D721Med (cell line): ENCODE results near the gene CCDC160.
"Not testable (repeated sequence)": the region's sequence is repeated elsewhere in the genome, so short reads cannot be mapped to it uniquely, and the experiment has no call there.

Experiments used
- DNase-seq: peaks from one replicate; pipeline ENCODE4 v3.0.0; 2011; ENCODE audit warnings: low spot score; ENCODE audit not compliant: insufficient read length
- FAIRE-seq: peaks from 2 replicates; lab custom pipeline; 2011; peaks lifted over from hg19 to GRCh38; lab: Jason Lieb, UNC
- TF ChIP-seq, protein P1 (sequence below): IDR thresholded peaks from 2 replicates; pipeline ENCODE4 v1.5.1; 2012; ENCODE audit warnings: mild to moderate bottlenecking, control low read depth; ENCODE audit not compliant: insufficient read depth; ENCODE audit errors: missing control alignments

Gene CCDC160

DNA sequence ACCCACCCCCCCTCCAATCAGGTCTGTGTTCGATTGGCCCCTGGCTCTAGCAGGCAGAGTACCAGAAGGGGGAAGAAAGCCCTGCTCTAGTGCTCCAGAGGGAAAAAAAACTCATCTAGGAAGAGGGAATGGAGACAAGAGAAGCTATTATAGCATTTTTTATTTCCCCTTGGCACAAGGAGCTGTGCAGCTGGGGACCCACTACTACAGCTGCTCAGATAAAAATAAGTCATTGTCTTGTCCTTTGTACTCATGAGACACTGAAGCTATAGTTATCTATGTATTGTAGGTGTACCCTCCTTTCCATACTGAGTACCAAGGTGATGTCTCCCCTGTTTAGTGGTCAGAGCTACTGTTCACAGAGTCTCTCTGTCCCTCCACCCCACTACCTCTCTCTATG lies 14.3 kb downstream of the CCDC160 start:
- no peak for FAIRE-seq
- TF ChIP-seq, protein P1, sequence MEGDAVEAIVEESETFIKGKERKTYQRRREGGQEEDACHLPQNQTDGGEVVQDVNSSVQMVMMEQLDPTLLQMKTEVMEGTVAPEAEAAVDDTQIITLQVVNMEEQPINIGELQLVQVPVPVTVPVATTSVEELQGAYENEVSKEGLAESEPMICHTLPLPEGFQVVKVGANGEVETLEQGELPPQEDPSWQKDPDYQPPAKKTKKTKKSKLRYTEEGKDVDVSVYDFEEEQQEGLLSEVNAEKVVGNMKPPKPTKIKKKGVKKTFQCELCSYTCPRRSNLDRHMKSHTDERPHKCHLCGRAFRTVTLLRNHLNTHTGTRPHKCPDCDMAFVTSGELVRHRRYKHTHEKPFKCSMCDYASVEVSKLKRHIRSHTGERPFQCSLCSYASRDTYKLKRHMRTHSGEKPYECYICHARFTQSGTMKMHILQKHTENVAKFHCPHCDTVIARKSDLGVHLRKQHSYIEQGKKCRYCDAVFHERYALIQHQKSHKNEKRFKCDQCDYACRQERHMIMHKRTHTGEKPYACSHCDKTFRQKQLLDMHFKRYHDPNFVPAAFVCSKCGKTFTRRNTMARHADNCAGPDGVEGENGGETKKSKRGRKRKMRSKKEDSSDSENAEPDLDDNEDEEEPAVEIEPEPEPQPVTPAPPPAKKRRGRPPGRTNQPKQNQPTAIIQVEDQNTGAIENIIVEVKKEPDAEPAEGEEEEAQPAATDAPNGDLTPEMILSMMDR, result no peak
- no peak for DNase-seq

DNA sequence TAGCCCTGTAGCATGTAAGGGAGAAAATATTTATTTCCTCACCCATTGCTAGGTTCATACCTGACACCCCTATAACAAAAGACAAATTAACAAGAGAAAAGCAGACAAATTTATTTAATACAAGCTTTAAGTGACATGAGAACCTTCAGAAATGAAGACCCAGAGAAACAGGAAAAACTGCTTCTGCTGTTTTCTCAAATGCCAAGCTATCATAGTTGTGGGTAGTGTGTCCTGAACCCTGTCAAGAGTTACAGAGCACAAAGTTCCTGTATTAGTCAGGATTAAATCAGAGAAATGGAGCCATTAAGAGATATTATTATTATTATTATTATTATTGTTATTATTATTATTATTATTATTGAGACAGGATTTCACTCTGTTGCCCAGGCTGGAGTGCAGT lies 17.5 kb downstream of the CCDC160 start:
- DNase-seq, result no peak
- FAIRE-seq, result no peak
- TF ChIP-seq, protein P1, result no peak

DNA sequence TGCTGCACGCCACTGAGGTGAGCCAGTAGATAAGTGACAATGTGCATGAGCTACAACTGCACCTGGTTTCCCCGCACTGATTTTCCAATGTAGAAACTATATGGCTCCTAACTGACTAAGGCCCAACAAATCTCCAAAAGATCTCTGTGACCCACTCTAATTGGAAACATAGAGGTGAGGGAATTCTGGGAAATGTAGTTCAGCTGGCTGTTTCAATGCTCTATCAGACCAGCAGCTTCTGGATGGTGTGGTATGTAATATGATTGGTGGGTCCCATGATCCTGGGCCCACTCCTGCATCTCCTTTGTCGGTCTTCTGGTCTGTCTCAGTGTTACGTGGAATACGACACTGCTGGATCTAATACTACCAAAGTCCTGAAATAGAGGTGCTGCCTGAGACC lies 18.6 kb downstream of the CCDC160 start:
- FAIRE-seq, result no peak
- DNase-seq, result no peak
- TF ChIP-seq, protein P1, result no peak

DNA sequence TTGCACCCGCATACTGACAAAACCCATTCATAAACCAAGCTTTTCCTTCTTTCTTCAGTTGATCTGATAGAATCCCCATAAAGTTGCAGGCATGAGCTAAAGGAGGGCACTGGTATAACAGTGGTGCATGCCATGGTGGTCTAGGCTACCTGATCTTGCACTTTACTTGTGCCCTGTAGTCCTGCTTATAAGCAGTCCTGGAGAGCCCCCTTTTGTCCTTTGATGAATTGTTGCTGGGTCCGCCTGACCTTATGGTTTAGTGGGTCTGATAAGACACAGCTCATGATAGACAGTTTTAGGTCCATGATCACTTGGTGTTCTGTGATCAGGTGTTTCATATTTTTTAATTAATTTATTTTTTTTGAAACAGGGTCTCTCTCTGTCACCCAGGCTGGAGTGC lies 19.7 kb downstream of the CCDC160 start:
- DNase-seq, result no peak
- no peak for FAIRE-seq
- TF ChIP-seq, protein P1, result no peak

DNA sequence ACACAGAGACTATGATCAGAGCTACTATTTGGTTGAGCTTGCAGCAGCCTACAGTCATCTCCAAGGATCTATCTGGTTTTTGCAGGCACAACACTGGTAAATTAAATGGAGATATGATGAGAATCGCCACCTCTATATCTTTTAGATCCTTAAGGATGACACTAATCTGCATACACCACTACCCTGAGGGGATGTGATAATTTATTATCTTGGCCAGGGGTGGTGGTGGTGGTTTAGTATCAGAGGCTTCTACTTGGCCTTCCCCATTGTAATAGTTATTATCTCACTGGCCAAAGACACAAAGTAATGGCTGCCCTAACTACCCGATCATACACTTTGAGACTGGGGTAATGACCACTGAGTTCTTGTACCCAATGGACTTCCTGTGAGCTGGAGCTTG lies 21.2 kb downstream of the CCDC160 start:
- DNase-seq, result no peak
- TF ChIP-seq, protein P1, result no peak
- FAIRE-seq, result no peak

DNA sequence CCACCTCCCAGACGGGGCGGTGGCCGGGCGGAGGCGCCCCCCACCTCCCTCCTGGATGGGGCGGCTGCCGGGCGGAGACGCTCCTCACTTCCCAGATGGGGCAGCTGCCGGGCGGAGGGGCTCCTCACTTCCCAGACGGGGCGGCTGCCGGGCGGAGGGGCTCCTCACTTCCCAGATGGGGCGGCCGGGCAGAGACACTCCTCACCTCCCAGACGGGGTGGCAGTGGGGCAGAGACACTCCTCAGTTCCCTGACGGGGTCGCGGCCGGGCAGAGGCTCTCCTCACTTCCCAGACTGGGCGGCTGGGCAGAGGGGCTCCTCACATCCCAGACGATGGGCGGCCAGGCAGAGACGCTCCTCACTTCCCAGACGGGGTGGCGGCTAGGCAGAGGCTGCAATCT lies 49.0 kb downstream of the CCDC160 start:
- not testable (repeated sequence) for FAIRE-seq, DNase-seq

DNA sequence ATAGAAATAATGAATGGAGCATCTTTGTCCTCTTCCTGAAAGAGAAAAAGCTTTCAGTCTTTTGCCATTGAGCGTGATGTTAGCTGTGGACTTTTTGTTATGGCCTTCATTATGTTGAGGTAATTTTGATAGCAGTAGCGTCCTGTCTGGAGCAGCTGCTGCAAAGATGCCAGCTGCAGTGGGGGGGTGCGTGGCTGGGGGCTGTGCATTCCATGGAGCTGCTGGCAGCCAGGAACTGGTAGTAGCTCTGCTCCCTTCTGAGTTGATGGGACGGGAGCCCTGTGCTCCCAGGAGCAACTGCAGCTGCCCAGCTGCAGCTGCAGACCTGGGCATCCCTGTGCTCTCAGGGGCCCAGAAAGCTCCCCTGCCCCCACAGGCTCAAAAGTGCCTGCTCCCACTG lies 50.4 kb downstream of the CCDC160 start:
- no peak for DNase-seq
- TF ChIP-seq, protein P1, result no peak
- FAIRE-seq, result no peak

DNA sequence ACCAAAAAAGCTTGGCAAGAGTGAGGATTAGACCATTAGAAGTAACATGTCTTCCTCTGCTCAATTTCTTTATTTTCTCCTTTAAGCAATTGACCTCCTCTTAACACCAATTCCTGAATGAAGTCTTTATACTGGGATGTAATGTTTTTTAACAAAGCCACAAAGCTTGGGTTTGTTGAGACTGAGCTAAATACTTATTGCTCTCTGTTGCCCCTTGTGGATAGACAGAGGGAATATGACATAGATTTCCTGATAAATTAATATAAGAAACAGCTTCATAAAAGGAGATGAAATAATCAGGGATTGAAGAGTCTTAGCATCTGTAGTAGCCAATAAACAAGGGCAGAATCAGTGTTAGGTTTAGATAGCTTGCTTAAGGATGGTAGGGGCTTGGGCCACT lies 57.6 kb downstream of the CCDC160 start:
- FAIRE-seq (no peak), DNase-seq (no peak)
- TF ChIP-seq, protein P1, result no peak
